Measurements from ENCODE around the gene PDE4D. TPM values are rescaled to one million over a fixed set of nuclear protein-coding genes. Genes with fewer than 3 reads are reported as not detected.

The PDE4D gene
- total and polyA plus RNA-seq, 2 donors (not counting 1 experiment from before 2014, with no cell fraction given): 14.9 to 171 TPM

- TF ChIP-seq EZH2 (IDR thresholded peaks at IDR 0.05; ENCODE audit: borderline replicate concordance, insufficient read depth, low read depth, low read length, poor library complexity, severe bottlenecking) (no peak), CTCF (IDR thresholded peaks at IDR 0.05) (no peak)
- CTCF ChIA-PET: interaction anchor here (0.8 to 1.3 kb wide), 2 partner anchors 10 to 477 kb away, joined by 3 read pairs; no protein-coding TSS in a partner anchor
These were observed 228.3 kb downstream of the PDE4D start for GRCh38 chr5:59665086-59665831.

GRCh38 chr5:59661954-59662615, 231.4 kb downstream of the PDE4D start:
- no peaks in the 10 kb centered on the region for H3K36me3 ChIP-seq (replicated peaks in 1 of 2; ENCODE audit: control extremely low read depth in 1 of 2, control insufficient read depth in 1 of 2, extremely low read depth in 1 of 2, insufficient read depth in 2 of 2, low read length in 1 of 2)
- ATAC-seq (ENCODE audit: low read depth) (no peak), DNase-seq (peak; percentile 22)
- H3K9me3 Mint-ChIP-seq (ENCODE audit: insufficient read depth): no peaks in the 10 kb centered on the region
- no peaks in the 10 kb centered on the region for H3K79me2 ChIP-seq (ENCODE audit: control insufficient read depth, insufficient read depth, low read length)
- H3K27ac Mint-ChIP-seq: no peak overlapping the region
- no peaks in the 10 kb centered on the region for H4K20me1 ChIP-seq (ENCODE audit: control insufficient read depth, insufficient read depth, low read length, poor library complexity, severe bottlenecking)
- peak overlapping the region; percentile 48 for H2AFZ ChIP-seq (ENCODE audit: insufficient read depth, low read depth, low read length, poor library complexity, severe bottlenecking)
- ChIA-PET POLR2A (no interaction called here), CTCF (interaction anchor here (1.3 to 5.8 kb wide), 5 partner anchors 11 to 272 kb away, joined by 3 to 63 read pairs (median 12); no protein-coding TSS in a partner anchor)
- no peaks in the 10 kb centered on the region for H3K27me3 Mint-ChIP-seq
- intact Hi-C loops (cut with micrococcal nuclease): no loop called here
- no peaks in the 10 kb centered on the region for H3K27me3 ChIP-seq (replicated peaks in 1 of 4; ENCODE audit: control extremely low read depth in 1 of 4, control insufficient read depth in 3 of 4, insufficient read depth in 4 of 4, low read length in 3 of 4)
- H3K4me3 ChIP-seq (ENCODE audit: control extremely low read depth in 1 of 5, extremely low read depth in 1 of 5, insufficient read depth in 1 of 5, low read depth in 2 of 5, low read length in 4 of 5): peak overlapping the region in 2 of 5 experiments; percentile 9 to 48
- H3K9me3 ChIP-seq (ENCODE audit: control extremely low read depth in 1 of 3, control insufficient read depth in 2 of 3, insufficient read depth in 1 of 3, low read length in 2 of 3): no peaks in the 10 kb centered on the region
- TF ChIP-seq CTCF (IDR thresholded peaks at IDR 0.05) (no peak), EZH2 (IDR thresholded peaks at IDR 0.05; ENCODE audit: borderline replicate concordance, insufficient read depth, low read depth, low read length, poor library complexity, severe bottlenecking) (no peak)
- WGBS (ENCODE audit: insufficient coverage): no CpG with 5 or more reads among the region's 4 CpGs
- H3K9ac ChIP-seq (ENCODE audit: low read length): peak overlapping the region; percentile 41
- peak overlapping the region; percentile 67 for H3K4me3 Mint-ChIP-seq
- H3K27ac ChIP-seq (ENCODE audit: low read length in 2 of 2): peak overlapping the region in 1 of 2 donors; percentile 27
- H3K4me2 ChIP-seq (replicated peaks; ENCODE audit: low read depth, low read length, poor library complexity, severe bottlenecking): peak overlapping the region; percentile 58
- peaks cover 51% of the 10 kb centered on the region for H3K4me1 Mint-ChIP-seq
- H3K4me1 ChIP-seq (ENCODE audit: control insufficient read depth in 2 of 2, insufficient read depth in 2 of 2, low read length in 2 of 2): peaks cover 24 to 32% of the 10 kb centered on the region in 2 donors

More at GRCh38 chr5:59665086-59665831, 228.3 kb downstream of the PDE4D start:
- no peaks in the 10 kb centered on the region for H3K9me3 Mint-ChIP-seq (ENCODE audit: insufficient read depth)
- no peaks in the 10 kb centered on the region for H4K20me1 ChIP-seq (ENCODE audit: control insufficient read depth, insufficient read depth, low read length, poor library complexity, severe bottlenecking)
- no peak overlapping the region for H3K4me3 ChIP-seq (ENCODE audit: control extremely low read depth in 1 of 5, extremely low read depth in 1 of 5, insufficient read depth in 1 of 5, low read depth in 2 of 5, low read length in 4 of 5)
- H3K9me3 ChIP-seq (ENCODE audit: control extremely low read depth in 1 of 3, control insufficient read depth in 2 of 3, insufficient read depth in 1 of 3, low read length in 2 of 3): no peaks in the 10 kb centered on the region
- POLR2A ChIA-PET: interaction anchor here (1.5 kb wide), 1 partner anchor 8 kb away, joined by 4 read pairs; no protein-coding TSS in a partner anchor
- no peak overlapping the region for H2AFZ ChIP-seq (ENCODE audit: insufficient read depth, low read depth, low read length, poor library complexity, severe bottlenecking)
- peaks cover 55% of the 10 kb centered on the region for H3K4me1 Mint-ChIP-seq
- H3K36me3 ChIP-seq (replicated peaks in 1 of 2; ENCODE audit: control extremely low read depth in 1 of 2, control insufficient read depth in 1 of 2, extremely low read depth in 1 of 2, insufficient read depth in 2 of 2, low read length in 1 of 2): no peaks in the 10 kb centered on the region
- H3K4me2 ChIP-seq (replicated peaks; ENCODE audit: low read depth, low read length, poor library complexity, severe bottlenecking): no peak overlapping the region
- no peak overlapping the region for H3K4me3 Mint-ChIP-seq
- H3K27me3 ChIP-seq (replicated peaks in 1 of 4; ENCODE audit: control extremely low read depth in 1 of 4, control insufficient read depth in 3 of 4, insufficient read depth in 4 of 4, low read length in 3 of 4): no peaks in the 10 kb centered on the region
- ATAC-seq (ENCODE audit: low read depth) (no peak), DNase-seq (no peak)
- H3K27me3 Mint-ChIP-seq: no peaks in the 10 kb centered on the region
- intact Hi-C loops (cut with micrococcal nuclease): no loop called here
- no peak overlapping the region for H3K27ac Mint-ChIP-seq
- no peak overlapping the region for H3K27ac ChIP-seq (ENCODE audit: low read length in 2 of 2)
- H3K9ac ChIP-seq (ENCODE audit: low read length): no peak overlapping the region
- H3K79me2 ChIP-seq (ENCODE audit: control insufficient read depth, insufficient read depth, low read length): no peaks in the 10 kb centered on the region
- peaks cover 18 to 19% of the 10 kb centered on the region in 2 donors for H3K4me1 ChIP-seq (ENCODE audit: control insufficient read depth in 2 of 2, insufficient read depth in 2 of 2, low read length in 2 of 2)
